WTC11 (cell line): ENCODE data around the gene MS4A6A. TPM values are rescaled to one million over a fixed set of nuclear protein-coding genes. Genes with fewer than 3 reads are reported as not detected.

Experiments used
- ATAC-seq: fragments of 200-7000 bp; cut with Tn5 transposase; 2 replicates; pipeline ENCODE4 v1.10.0; 2021; ENCODE audit warnings: mild to moderate bottlenecking, moderate library complexity
- CTCF ChIA-PET: fragments of 300-600 bp; sonication (Branson Sonifier 250); formaldehyde crosslinking; loops from one replicate; lab custom pipeline; 2021; ENCODE audit warnings: antibody characterized with exemption; lab: Charles Lee
- POLR2A ChIA-PET: fragments of 350-600 bp; sonication (Branson Sonifier 250); formaldehyde crosslinking; loops from one replicate; lab custom pipeline; 2021; ENCODE audit warnings: antibody characterized with exemption; lab: Charles Lee
- DNase-seq: peaks from one replicate; pipeline ENCODE4 v3.0.0; 2021; ENCODE audit warnings: low spot score
- H3K27ac Mint-ChIP-seq: 2 replicates; pipeline ENCODE4 v1.8.0; 2021; ENCODE audit warnings: mixed read lengths
- H3K27me3 Mint-ChIP-seq: 2 replicates; pipeline ENCODE4 v1.8.0; 2021; ENCODE audit warnings: low read depth, mild to moderate bottlenecking, moderate library complexity, mixed read lengths
- H3K36me3 Mint-ChIP-seq: 2 replicates; pipeline ENCODE4 v1.8.0; 2021; ENCODE audit warnings: mixed read lengths
- H3K4me1 Mint-ChIP-seq: 2 replicates; pipeline ENCODE4 v1.8.0; 2022; ENCODE audit warnings: mixed read lengths
- H3K4me3 Mint-ChIP-seq: 2 replicates; pipeline ENCODE4 v1.8.0; 2021; ENCODE audit warnings: mild to moderate bottlenecking, moderate library complexity, mixed read lengths
- H3K9me3 Mint-ChIP-seq: 2 replicates; pipeline ENCODE4 v1.8.0; 2021; ENCODE audit warnings: mixed read lengths
- EMX1 ChIP-seq: fragments of 250-450 bp; sonication (Bioruptor Pico); IDR thresholded peaks from 2 replicates; pipeline ENCODE4 v1.8.0; 2021; ENCODE audit warnings: mild to moderate bottlenecking
- ESRRA ChIP-seq: sonication (generic); formaldehyde crosslinking; IDR thresholded peaks from 2 replicates; pipeline ENCODE4 v1.8.1; 2022; ENCODE audit warnings: mild to moderate bottlenecking, missing genetic modification reagents, borderline replicate concordance
- IRF2 ChIP-seq: sonication (generic); formaldehyde crosslinking; IDR thresholded peaks from 2 replicates; pipeline ENCODE4 v1.8.0; 2022; ENCODE audit warnings: low read depth, missing genetic modification reagents, borderline replicate concordance
- NFATC4 ChIP-seq: fragments of 250-450 bp; sonication (Bioruptor Pico); IDR thresholded peaks from 2 replicates; pipeline ENCODE4 v1.9.0; 2021; ENCODE audit warnings: mild to moderate bottlenecking
- NFYB ChIP-seq: sonication (generic); formaldehyde crosslinking; conservative IDR thresholded peaks from 2 replicates; pipeline ENCODE4 v1.8.0; 2022; ENCODE audit warnings: low read depth, missing genetic modification reagents
- SMAD3 ChIP-seq: sonication (generic); formaldehyde crosslinking; IDR thresholded peaks from 2 replicates; pipeline ENCODE4 v1.8.0; 2022; ENCODE audit warnings: missing genetic modification reagents, mild to moderate bottlenecking, borderline replicate concordance
- SMAD4 ChIP-seq: sonication (generic); formaldehyde crosslinking; IDR thresholded peaks from 2 replicates; pipeline ENCODE4 v1.8.0; 2022; ENCODE audit warnings: mild to moderate bottlenecking, missing genetic modification reagents
- SOX15 ChIP-seq: fragments of 250-450 bp; sonication (Bioruptor Pico); IDR thresholded peaks from 2 replicates; pipeline ENCODE4 v1.9.0; 2021; ENCODE audit warnings: mild to moderate bottlenecking
- ZNF138 ChIP-seq: sonication (generic); formaldehyde crosslinking; conservative IDR thresholded peaks from 2 replicates; pipeline ENCODE4 v1.8.1; 2022; ENCODE audit warnings: mild to moderate bottlenecking, moderate library complexity, missing genetic modification reagents
- ZNF232 ChIP-seq: sonication (generic); formaldehyde crosslinking; IDR thresholded peaks from 2 replicates; pipeline ENCODE4 v1.8.0; 2022; ENCODE audit warnings: mild to moderate bottlenecking, missing genetic modification reagents
- ZNF317 ChIP-seq: sonication (generic); formaldehyde crosslinking; IDR thresholded peaks from 2 replicates; pipeline ENCODE4 v1.8.1; 2023; ENCODE audit warnings: low read depth, mild to moderate bottlenecking, moderate library complexity, missing genetic modification reagents, borderline replicate concordance
- ZNF423 ChIP-seq: fragments of 250-450 bp; sonication (Bioruptor Pico); IDR thresholded peaks from 2 replicates; pipeline ENCODE4 v2.1.2; 2022; ENCODE audit warnings: mild to moderate bottlenecking, moderate library complexity
- total RNA-seq: library from RNA; stranded (reverse); gene quantifications from 3 replicates; pipeline ENCODE4 v1.2.3, GENCODE V29; 2021
- TF ChIP-seq, protein P1 (sequence below): sonication (generic); formaldehyde crosslinking; IDR thresholded peaks from 2 replicates; pipeline ENCODE4 v1.8.1; 2023; ENCODE audit warnings: mild to moderate bottlenecking, missing genetic modification reagents
- TF ChIP-seq, protein P2 (sequence below): sonication (generic); formaldehyde crosslinking; conservative IDR thresholded peaks from 2 replicates; pipeline ENCODE4 v1.8.1; 2022; ENCODE audit warnings: mild to moderate bottlenecking, missing genetic modification reagents
- TF ChIP-seq, protein P3 (sequence below): sonication (generic); formaldehyde crosslinking; IDR thresholded peaks from 2 replicates; pipeline ENCODE4 v1.8.0; 2023; ENCODE audit warnings: missing genetic modification reagents
- TF ChIP-seq, protein P4 (sequence below): fragments of 200-600 bp; IDR thresholded peaks from 2 replicates; pipeline ENCODE4 v1.8.0; 2022; ENCODE audit warnings: antibody characterized with exemption
- TF ChIP-seq, protein P5 (sequence below): fragments of 250-450 bp; sonication (Bioruptor Pico); IDR thresholded peaks from 2 replicates; pipeline ENCODE4 v2.1.2; 2022; ENCODE audit warnings: mild to moderate bottlenecking, moderate library complexity
- TF ChIP-seq, protein P6 (sequence below): sonication (generic); formaldehyde crosslinking; IDR thresholded peaks from 2 replicates; pipeline ENCODE4 v1.8.1; 2023; ENCODE audit warnings: mild to moderate bottlenecking, missing genetic modification reagents, moderate library complexity
- TF ChIP-seq, protein P7 (sequence below): sonication (generic); formaldehyde crosslinking; IDR thresholded peaks from 2 replicates; pipeline ENCODE4 v1.8.0; 2023; ENCODE audit warnings: mild to moderate bottlenecking, missing genetic modification reagents

Gene MS4A6A
- total RNA-seq, 1 experiment from 2014 or later: 0.39 TPM

DNA sequence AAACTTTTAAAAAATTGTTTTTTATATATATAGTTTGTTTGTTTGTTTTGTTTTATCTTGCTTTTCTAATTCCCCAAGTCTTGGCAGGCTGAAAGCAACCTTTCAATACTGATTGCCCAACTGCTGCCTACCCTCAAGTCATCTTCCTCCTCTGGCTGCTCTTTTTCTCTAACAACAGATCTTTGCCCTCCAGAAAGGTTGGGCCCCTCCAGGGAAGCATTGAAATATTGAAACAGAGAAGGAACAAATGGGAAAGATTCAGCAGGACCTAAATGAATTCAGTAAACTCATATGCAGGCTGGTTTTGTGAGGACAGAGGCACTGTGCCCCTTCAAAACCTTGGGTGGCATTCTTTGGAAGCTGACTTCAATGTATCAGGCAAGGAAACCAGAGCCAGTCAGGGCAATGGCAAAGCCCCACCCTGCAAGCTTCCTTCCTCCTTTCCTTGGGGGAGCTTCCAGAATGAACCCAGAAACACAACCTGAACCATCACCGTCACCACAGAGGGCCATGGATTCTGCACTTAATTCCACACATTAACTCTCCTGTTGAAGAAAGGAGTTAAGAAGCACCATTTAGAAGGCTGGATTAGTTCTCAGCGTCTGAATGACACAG is 815 bp upstream of the MS4A6A start (continued):
- TF ChIP-seq, protein P1, sequence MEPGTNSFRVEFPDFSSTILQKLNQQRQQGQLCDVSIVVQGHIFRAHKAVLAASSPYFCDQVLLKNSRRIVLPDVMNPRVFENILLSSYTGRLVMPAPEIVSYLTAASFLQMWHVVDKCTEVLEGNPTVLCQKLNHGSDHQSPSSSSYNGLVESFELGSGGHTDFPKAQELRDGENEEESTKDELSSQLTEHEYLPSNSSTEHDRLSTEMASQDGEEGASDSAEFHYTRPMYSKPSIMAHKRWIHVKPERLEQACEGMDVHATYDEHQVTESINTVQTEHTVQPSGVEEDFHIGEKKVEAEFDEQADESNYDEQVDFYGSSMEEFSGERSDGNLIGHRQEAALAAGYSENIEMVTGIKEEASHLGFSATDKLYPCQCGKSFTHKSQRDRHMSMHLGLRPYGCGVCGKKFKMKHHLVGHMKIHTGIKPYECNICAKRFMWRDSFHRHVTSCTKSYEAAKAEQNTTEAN: no peak
- TF ChIP-seq SMAD3 (CRISPR knock-in tag) (no peak), ESRRA (CRISPR knock-in tag) (no peak), EMX1 (no peak), ZNF423 (CRISPR knock-in tag) (no peak)
- TF ChIP-seq, protein P2, sequence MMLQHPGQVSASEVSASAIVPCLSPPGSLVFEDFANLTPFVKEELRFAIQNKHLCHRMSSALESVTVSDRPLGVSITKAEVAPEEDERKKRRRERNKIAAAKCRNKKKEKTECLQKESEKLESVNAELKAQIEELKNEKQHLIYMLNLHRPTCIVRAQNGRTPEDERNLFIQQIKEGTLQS: no peak
- TF ChIP-seq, protein P3, sequence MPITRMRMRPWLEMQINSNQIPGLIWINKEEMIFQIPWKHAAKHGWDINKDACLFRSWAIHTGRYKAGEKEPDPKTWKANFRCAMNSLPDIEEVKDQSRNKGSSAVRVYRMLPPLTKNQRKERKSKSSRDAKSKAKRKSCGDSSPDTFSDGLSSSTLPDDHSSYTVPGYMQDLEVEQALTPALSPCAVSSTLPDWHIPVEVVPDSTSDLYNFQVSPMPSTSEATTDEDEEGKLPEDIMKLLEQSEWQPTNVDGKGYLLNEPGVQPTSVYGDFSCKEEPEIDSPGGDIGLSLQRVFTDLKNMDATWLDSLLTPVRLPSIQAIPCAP (CRISPR knock-in tag): no peak
- TF ChIP-seq, all 79 proteins: peak for 0

DNA sequence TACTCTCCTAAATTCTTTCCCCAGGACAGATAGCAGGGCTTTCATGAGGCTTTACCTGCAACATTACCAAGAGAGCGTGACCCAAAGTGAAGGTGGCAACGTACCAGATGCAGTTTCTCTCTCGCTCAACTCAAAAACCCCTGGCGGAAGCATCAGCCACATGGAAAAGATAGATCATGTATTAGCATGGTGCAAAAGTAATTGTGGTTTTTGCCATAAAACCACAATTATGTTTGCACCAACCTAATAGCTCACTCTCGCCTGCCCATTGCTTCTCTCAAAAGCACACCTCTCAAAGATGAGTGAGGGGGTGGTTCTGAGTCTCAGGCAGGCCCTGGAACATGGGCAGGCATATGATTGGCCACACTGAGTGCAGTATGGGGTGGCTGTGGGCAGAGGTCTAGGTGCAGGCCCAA is 7.0 kb downstream of the MS4A6A start:
- no peak overlapping the region for H3K27ac Mint-ChIP-seq
- ChIA-PET POLR2A (no interaction called here), CTCF (no interaction called here)
- H3K27me3 Mint-ChIP-seq: no peaks in the 10 kb centered on the region
- ATAC-seq (no peak), DNase-seq (no peak)
- H3K4me3 Mint-ChIP-seq: no peak overlapping the region
- TF ChIP-seq, protein P4, sequence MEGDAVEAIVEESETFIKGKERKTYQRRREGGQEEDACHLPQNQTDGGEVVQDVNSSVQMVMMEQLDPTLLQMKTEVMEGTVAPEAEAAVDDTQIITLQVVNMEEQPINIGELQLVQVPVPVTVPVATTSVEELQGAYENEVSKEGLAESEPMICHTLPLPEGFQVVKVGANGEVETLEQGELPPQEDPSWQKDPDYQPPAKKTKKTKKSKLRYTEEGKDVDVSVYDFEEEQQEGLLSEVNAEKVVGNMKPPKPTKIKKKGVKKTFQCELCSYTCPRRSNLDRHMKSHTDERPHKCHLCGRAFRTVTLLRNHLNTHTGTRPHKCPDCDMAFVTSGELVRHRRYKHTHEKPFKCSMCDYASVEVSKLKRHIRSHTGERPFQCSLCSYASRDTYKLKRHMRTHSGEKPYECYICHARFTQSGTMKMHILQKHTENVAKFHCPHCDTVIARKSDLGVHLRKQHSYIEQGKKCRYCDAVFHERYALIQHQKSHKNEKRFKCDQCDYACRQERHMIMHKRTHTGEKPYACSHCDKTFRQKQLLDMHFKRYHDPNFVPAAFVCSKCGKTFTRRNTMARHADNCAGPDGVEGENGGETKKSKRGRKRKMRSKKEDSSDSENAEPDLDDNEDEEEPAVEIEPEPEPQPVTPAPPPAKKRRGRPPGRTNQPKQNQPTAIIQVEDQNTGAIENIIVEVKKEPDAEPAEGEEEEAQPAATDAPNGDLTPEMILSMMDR: no peak
- TF ChIP-seq ZNF232 (CRISPR knock-in tag) (no peak), SOX15 (CRISPR knock-in tag) (no peak), NFATC4 (CRISPR knock-in tag) (no peak), IRF2 (CRISPR knock-in tag) (no peak), NFYB (CRISPR knock-in tag) (no peak), ZNF138 (CRISPR knock-in tag) (no peak), SMAD4 (CRISPR knock-in tag) (no peak), ESRRA (CRISPR knock-in tag) (no peak), ZNF317 (CRISPR knock-in tag) (no peak), ZNF423 (CRISPR knock-in tag) (no peak)
- TF ChIP-seq, protein P5, sequence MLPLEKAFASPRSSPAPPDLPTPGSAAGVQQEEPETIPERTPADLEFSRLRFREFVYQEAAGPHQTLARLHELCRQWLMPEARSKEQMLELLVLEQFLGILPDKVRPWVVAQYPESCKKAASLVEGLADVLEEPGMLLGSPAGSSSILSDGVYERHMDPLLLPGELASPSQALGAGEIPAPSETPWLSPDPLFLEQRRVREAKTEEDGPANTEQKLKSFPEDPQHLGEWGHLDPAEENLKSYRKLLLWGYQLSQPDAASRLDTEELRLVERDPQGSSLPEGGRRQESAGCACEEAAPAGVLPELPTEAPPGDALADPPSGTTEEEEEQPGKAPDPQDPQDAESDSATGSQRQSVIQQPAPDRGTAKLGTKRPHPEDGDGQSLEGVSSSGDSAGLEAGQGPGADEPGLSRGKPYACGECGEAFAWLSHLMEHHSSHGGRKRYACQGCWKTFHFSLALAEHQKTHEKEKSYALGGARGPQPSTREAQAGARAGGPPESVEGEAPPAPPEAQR: no peak
- TF ChIP-seq, protein P6, sequence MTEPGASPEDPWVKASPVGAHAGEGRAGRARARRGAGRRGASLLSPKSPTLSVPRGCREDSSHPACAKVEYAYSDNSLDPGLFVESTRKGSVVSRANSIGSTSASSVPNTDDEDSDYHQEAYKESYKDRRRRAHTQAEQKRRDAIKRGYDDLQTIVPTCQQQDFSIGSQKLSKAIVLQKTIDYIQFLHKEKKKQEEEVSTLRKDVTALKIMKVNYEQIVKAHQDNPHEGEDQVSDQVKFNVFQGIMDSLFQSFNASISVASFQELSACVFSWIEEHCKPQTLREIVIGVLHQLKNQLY (CRISPR knock-in tag): no peak
- TF ChIP-seq, protein P7, sequence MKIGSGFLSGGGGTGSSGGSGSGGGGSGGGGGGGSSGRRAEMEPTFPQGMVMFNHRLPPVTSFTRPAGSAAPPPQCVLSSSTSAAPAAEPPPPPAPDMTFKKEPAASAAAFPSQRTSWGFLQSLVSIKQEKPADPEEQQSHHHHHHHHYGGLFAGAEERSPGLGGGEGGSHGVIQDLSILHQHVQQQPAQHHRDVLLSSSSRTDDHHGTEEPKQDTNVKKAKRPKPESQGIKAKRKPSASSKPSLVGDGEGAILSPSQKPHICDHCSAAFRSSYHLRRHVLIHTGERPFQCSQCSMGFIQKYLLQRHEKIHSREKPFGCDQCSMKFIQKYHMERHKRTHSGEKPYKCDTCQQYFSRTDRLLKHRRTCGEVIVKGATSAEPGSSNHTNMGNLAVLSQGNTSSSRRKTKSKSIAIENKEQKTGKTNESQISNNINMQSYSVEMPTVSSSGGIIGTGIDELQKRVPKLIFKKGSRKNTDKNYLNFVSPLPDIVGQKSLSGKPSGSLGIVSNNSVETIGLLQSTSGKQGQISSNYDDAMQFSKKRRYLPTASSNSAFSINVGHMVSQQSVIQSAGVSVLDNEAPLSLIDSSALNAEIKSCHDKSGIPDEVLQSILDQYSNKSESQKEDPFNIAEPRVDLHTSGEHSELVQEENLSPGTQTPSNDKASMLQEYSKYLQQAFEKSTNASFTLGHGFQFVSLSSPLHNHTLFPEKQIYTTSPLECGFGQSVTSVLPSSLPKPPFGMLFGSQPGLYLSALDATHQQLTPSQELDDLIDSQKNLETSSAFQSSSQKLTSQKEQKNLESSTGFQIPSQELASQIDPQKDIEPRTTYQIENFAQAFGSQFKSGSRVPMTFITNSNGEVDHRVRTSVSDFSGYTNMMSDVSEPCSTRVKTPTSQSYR (CRISPR knock-in tag): no peak
- H3K4me1 Mint-ChIP-seq: peaks cover 13% of the 10 kb centered on the region
- H3K36me3 Mint-ChIP-seq: no peaks in the 10 kb centered on the region
- peaks cover 5% of the 10 kb centered on the region for H3K9me3 Mint-ChIP-seq
